Activated naive CD8-positive, alpha-beta T cell treated with anti-CD3 and anti-CD28 coated beads, Interleukin-2, amount 10 ng/mL, durations not matched to agents 7 days and 5 days (primary cell): Measurements from ENCODE around the gene EPM2A. TPM values are rescaled to one million over a fixed set of nuclear protein-coding genes. Genes with fewer than 3 reads are reported as not detected.

Source experiments
- ATAC-seq: fragments of 150-1000 bp; cut with Tn5 transposase; one replicate; pipeline ENCODE4 v1.10.0; 2021; ENCODE audit warnings: low read depth, moderate library complexity
- POLR2A ChIA-PET: fragments of 350-600 bp; sonication (Branson Sonifier 250); formaldehyde crosslinking; loops from one replicate; lab custom pipeline; 2021; ENCODE audit warnings: antibody characterized with exemption; lab: Charles Lee
- DNase-seq: peaks from one replicate; pipeline ENCODE4 v3.0.0; 2021
- H3K27ac Mint-ChIP-seq: one replicate; pipeline ENCODE4 v1.8.0; 2022; ENCODE audit warnings: mild to moderate bottlenecking, mixed read lengths
- H3K27me3 Mint-ChIP-seq: one replicate; pipeline ENCODE4 v1.8.0; 2022; ENCODE audit warnings: mild to moderate bottlenecking, moderate library complexity, mixed read lengths
- H3K36me3 Mint-ChIP-seq: one replicate; pipeline ENCODE4 v1.8.0; 2021; ENCODE audit warnings: mild to moderate bottlenecking, mixed read lengths
- H3K4me1 Mint-ChIP-seq: one replicate; pipeline ENCODE4 v1.8.0; 2021; ENCODE audit warnings: mixed read lengths
- H3K4me3 Mint-ChIP-seq: one replicate; pipeline ENCODE4 v1.8.0; 2022; ENCODE audit warnings: mild to moderate bottlenecking, moderate library complexity, mixed read lengths
- H3K9me3 Mint-ChIP-seq: one replicate; pipeline ENCODE4 v1.8.0; 2021; ENCODE audit warnings: mixed read lengths
- total RNA-seq, 2 experiments: library from RNA; stranded (reverse); gene quantifications; one replicate each; pipeline ENCODE4 v1.2.3, GENCODE V29; 2021

EPM2A gene
- total RNA-seq, 2 experiments from 2014 or later = 8.2 to 9.3 TPM

DNA sequence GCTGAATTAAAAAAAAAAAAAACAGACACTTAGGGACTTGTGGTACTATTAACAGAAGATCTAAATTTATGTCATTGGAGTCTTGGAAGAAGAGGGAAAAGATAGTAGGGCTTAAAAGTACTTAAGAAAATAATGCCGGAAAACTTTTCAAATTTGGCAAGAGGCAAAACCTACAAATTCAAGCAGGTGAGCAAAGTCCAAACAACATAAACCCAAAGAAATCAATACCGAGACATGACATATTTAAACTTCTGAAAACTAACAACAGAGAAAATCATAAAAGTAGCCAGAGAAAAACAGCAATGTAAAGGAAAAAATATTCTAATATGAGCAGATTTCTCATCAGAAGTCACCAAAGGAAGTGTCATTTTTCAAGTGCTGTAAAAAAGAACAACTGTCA lies 44.4 kb downstream of the EPM2A start:
- Mint-ChIP-seq H3K27me3 (no peaks in the 10 kb centered on the region), H3K36me3 (no peaks in the 10 kb centered on the region), H3K4me1 (no peaks in the 10 kb centered on the region), H3K9me3 (peaks cover 4% of the 10 kb centered on the region), H3K27ac (no peak overlapping the region), H3K4me3 (no peak overlapping the region)
- ATAC-seq (no peak), DNase-seq (no peak)
- POLR2A ChIA-PET = no interaction called here

DNA sequence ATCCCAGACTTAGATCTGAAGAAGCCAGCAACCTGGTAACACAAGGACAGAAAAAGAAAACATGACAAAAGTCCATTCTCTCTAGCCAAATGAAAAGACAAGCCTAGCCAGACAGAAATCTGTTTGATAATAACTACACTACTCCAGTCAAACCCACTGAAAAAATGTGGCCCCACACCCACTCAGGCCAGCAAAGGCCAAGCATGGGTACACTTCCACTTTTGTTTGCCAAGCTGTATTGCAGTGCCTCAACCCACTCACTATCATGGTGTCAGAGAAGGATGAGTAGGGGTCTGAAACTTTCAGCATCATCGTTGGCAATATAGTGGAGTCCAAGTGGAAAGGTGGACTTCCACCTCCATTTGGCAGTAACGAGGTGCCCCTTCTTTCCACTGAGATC lies 45.8 kb downstream of the EPM2A start:
- Mint-ChIP-seq H3K27me3 (no peaks in the 10 kb centered on the region), H3K36me3 (peaks cover 2% of the 10 kb centered on the region), H3K9me3 (peaks cover 4% of the 10 kb centered on the region), H3K27ac (no peak overlapping the region), H3K4me1 (peaks cover 2% of the 10 kb centered on the region), H3K4me3 (no peak overlapping the region)
- POLR2A ChIA-PET = no interaction called here
- DNase-seq (no peak), ATAC-seq (no peak)

DNA sequence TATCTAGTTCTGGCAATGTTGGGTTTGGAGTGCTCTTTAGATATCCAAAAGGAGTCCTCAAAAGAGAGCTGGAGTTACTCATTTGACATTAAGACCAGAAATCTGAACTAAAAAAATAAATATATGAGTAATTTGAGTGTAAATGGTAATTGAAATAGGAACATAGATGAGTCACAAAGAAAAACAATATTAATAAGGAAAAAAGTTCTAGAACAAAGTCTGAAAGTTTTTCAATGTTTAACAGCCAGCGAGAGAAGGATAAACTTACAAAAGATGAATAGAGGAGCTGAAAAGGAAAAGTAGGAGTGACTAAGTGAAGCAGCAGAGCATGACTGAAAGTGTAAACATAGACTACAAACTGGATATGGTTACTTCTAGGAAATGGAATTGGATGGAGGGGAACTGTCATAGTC lies 46.8 kb downstream of the EPM2A start:
- no peak for ATAC-seq
- Mint-ChIP-seq H3K27ac (no peak overlapping the region), H3K36me3 (peaks cover 6% of the 10 kb centered on the region), H3K4me3 (no peak overlapping the region), H3K27me3 (no peaks in the 10 kb centered on the region), H3K4me1 (peaks cover 4% of the 10 kb centered on the region), H3K9me3 (peaks cover 3% of the 10 kb centered on the region)
- POLR2A ChIA-PET = no interaction called here
- no peak for DNase-seq

DNA sequence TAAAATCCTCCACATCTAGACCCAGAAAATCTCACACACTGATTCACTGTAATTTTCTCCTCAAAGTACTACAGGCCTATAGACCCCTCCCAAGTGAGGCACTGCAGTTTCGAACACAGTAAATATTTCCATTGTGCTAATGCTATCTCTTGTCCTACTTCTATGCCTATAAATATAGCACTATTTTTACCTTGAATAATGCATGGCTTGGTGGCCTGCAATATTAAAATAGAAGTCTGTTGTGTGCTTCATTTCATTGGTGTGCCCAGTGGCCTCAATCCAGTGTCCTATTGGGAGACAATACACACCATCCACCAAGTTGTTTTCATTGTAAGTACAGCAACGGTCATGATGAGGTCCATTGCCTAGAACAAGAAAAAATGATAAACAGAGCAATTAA lies 49.4 kb downstream of the EPM2A start:
- POLR2A ChIA-PET = no interaction called here
- H3K9me3 Mint-ChIP-seq = peaks cover 6% of the 10 kb centered on the region
- H3K4me3 Mint-ChIP-seq = no peak overlapping the region
- no peaks in the 10 kb centered on the region for H3K27me3 Mint-ChIP-seq
- H3K27ac Mint-ChIP-seq = no peak overlapping the region
- no peak for ATAC-seq
- H3K36me3 Mint-ChIP-seq = peaks cover 17% of the 10 kb centered on the region
- no peak for DNase-seq
- peaks cover 4% of the 10 kb centered on the region for H3K4me1 Mint-ChIP-seq

DNA sequence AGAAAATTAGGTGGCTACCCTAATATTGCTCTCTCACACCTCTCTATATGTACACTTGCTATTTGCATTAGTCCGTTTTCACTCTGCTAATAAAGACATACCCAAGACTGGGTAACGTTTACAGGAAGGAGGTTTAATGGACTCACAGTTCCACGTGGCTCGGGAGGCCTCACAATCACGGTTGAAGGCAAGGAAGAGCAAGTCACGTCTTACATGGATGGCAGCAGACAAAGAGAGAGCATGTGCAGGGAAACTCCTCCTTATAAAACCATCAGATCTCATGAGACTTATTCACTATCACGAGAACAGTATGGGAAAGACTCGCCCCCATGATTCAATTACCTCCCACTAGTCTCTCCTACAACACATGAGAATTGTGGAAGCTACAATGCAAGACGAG lies 53.4 kb downstream of the EPM2A start:
- peaks cover 26% of the 10 kb centered on the region for H3K36me3 Mint-ChIP-seq
- H3K27ac Mint-ChIP-seq = no peak overlapping the region
- DNase-seq (no peak), ATAC-seq (no peak)
- POLR2A ChIA-PET = no interaction called here
- peaks cover 11% of the 10 kb centered on the region for H3K9me3 Mint-ChIP-seq
- no peaks in the 10 kb centered on the region for H3K27me3 Mint-ChIP-seq
- no peak overlapping the region for H3K4me3 Mint-ChIP-seq
- H3K4me1 Mint-ChIP-seq = peaks cover 4% of the 10 kb centered on the region

DNA sequence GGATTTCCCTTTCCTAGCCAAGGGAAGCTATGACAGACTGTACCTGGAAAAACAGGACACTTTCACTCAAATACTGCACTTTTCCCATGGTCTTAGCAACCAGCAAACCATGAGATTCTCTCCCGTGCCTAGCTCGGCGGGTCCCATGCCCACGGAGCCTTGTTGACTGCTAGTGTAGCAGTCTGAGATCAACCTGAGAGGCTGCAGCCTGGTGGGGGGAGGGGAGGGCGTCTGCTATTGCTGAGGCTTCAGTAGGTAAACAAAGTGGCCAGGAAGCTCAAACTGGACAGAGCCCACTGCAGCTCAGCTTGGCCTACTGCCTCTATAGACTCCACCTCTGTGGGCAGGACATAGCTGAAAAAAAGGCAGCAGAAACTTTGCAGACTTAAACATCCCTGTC lies 61.8 kb downstream of the EPM2A start:
- H3K27me3 Mint-ChIP-seq = no peaks in the 10 kb centered on the region
- no peak overlapping the region for H3K4me3 Mint-ChIP-seq
- no peak for ATAC-seq
- peaks cover 17% of the 10 kb centered on the region for H3K9me3 Mint-ChIP-seq
- H3K4me1 Mint-ChIP-seq = peaks cover 3% of the 10 kb centered on the region
- no peak overlapping the region for H3K27ac Mint-ChIP-seq
- DNase-seq = no peak
- POLR2A ChIA-PET = no interaction called here
- peaks cover 16% of the 10 kb centered on the region for H3K36me3 Mint-ChIP-seq

DNA sequence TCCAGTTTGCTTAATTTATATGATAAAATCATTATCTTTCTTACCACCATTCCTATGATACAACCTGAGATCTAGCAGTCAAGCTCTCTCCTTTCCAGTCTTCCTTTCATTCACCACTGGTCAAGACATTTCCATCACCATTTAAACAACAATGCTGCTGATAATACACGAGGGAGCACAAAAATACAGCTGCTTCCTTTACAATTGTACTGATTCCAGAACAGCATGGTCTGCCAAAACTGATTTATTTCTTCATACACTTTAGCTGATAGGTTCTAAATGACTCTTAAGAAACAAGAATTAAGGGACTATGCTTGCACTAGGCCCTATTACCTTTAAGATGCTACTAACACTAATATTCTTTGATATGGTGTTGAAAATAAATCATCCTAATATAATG lies 65.0 kb downstream of the EPM2A start:
- no peak overlapping the region for H3K27ac Mint-ChIP-seq
- H3K9me3 Mint-ChIP-seq = peaks cover 5% of the 10 kb centered on the region
- H3K36me3 Mint-ChIP-seq = peaks cover 7% of the 10 kb centered on the region
- no peak for DNase-seq
- H3K27me3 Mint-ChIP-seq = no peaks in the 10 kb centered on the region
- H3K4me1 Mint-ChIP-seq = peaks cover 3% of the 10 kb centered on the region
- no peak overlapping the region for H3K4me3 Mint-ChIP-seq
- no peak for ATAC-seq
- POLR2A ChIA-PET = no interaction called here

DNA sequence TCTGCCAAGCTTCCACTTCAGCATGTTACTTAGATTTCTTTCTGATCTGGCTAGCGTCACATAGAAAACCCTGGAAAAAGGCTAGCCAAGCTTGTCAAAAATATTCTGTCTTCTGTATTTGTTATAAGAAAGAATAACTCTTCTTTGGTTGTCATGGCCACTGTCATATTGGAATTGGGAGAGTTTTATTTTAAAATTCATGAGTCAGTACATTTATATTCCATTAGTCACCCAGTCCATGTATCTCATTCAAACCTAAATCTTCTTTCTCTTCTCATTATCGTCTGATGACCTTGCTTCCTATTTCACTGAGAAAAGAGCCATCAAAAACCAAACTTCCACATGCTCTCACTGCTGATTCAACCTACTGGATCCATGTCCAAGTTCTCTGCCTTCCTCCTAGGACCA lies 65.7 kb downstream of the EPM2A start:
- Mint-ChIP-seq H3K4me1 (peaks cover under 1% of the 10 kb centered on the region), H3K27me3 (no peaks in the 10 kb centered on the region), H3K36me3 (peaks cover 4% of the 10 kb centered on the region), H3K4me3 (no peak overlapping the region), H3K9me3 (peaks cover 4% of the 10 kb centered on the region), H3K27ac (no peak overlapping the region)
- POLR2A ChIA-PET = no interaction called here
- DNase-seq = no peak
- no peak for ATAC-seq

DNA sequence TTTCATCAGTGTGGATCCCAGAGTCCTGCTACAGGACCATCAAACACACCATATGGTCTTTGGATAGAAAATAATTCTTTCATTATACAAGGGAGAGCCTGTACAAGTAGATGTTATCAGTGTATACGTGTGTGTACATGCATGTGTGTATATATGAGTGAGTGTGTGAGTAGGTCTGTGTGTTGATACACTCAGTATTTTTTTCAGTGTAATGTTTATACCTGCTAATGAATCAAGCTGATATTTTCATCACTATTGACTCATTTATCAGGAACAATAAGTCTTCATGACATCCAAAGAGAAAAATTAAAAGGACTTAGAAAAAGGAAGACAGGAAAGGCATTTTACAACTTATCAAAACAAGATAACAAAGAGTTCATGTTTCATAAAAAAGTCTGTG lies 66.5 kb downstream of the EPM2A start:
- no peaks in the 10 kb centered on the region for H3K36me3 Mint-ChIP-seq
- H3K27ac Mint-ChIP-seq = no peak overlapping the region
- no peaks in the 10 kb centered on the region for H3K27me3 Mint-ChIP-seq
- no peak for ATAC-seq
- DNase-seq = no peak
- H3K9me3 Mint-ChIP-seq = no peaks in the 10 kb centered on the region
- POLR2A ChIA-PET = no interaction called here
- no peaks in the 10 kb centered on the region for H3K4me1 Mint-ChIP-seq
- H3K4me3 Mint-ChIP-seq = no peak overlapping the region

DNA sequence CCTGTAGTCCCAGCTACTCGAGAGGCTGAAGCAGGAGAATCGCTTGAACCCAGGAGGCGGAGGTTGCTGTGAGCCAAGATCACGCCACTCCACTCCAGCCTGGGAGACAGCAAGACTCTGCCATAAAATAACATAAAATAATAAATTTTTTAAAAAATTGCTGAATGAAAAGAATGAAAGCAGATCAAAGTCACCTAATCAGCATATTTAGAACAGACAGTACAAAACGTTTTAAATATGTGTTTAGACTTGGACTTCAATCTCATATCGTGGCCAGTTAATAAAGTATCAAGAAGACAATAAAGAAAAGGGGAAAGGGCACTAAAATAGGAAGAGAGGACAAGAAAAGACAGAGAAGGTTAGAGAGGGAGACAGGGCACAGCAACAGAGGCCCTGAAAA lies 74.6 kb downstream of the EPM2A start:
- H3K27me3 Mint-ChIP-seq = no peaks in the 10 kb centered on the region
- ATAC-seq (no peak), DNase-seq (no peak)
- POLR2A ChIA-PET = no interaction called here
- no peaks in the 10 kb centered on the region for H3K9me3 Mint-ChIP-seq
- H3K27ac Mint-ChIP-seq = peak overlapping the region; percentile 8
- peaks cover 2% of the 10 kb centered on the region for H3K36me3 Mint-ChIP-seq
- peaks cover 7% of the 10 kb centered on the region for H3K4me1 Mint-ChIP-seq
- H3K4me3 Mint-ChIP-seq = no peak overlapping the region

DNA sequence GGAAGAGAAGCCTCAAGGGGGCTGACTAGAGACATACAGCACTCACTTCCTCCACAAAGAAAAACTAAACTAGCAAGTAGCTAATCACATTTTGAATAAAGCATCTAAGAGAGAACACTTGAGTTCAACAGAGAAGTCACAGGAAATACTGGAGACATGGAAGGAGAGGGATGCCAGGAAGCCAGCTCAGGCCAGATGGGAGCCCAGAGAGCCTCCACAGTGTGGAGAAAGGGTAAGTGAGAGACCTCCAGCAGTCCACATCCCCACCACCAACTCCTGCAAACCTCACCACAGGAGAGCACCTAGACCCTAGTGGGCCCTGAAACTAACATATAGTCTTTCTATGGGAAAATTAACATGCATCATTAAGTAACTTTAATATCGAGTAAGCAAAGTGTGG lies 79.2 kb downstream of the EPM2A start:
- Mint-ChIP-seq H3K4me3 (no peak overlapping the region), H3K27ac (no peak overlapping the region), H3K4me1 (peaks cover 5% of the 10 kb centered on the region), H3K36me3 (peaks cover 2% of the 10 kb centered on the region), H3K27me3 (no peaks in the 10 kb centered on the region), H3K9me3 (no peaks in the 10 kb centered on the region)
- DNase-seq (no peak), ATAC-seq (no peak)
- POLR2A ChIA-PET = no interaction called here

DNA sequence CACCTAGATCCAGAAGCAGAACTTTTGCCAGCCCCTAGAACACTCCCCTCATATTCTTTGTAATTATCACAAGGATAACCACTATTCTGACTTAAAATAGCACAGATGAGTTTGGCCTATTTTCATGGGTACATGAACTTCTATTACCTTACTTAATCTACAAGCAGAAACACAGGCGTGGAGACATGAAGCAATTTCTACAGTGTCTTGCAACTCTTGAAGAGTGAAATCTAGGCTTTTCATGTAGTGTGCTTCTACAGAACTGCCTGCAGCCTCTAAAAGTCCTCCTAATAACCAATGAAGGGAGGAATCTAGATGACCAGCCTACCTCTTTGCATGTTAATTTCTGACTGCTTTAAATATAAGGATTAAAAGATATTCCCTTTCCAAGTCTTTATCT lies 82.7 kb downstream of the EPM2A start:
- no peak for ATAC-seq
- no peak overlapping the region for H3K4me3 Mint-ChIP-seq
- POLR2A ChIA-PET = no interaction called here
- no peaks in the 10 kb centered on the region for H3K27me3 Mint-ChIP-seq
- no peaks in the 10 kb centered on the region for H3K9me3 Mint-ChIP-seq
- peaks cover 5% of the 10 kb centered on the region for H3K4me1 Mint-ChIP-seq
- H3K36me3 Mint-ChIP-seq = no peaks in the 10 kb centered on the region
- no peak overlapping the region for H3K27ac Mint-ChIP-seq
- no peak for DNase-seq

DNA sequence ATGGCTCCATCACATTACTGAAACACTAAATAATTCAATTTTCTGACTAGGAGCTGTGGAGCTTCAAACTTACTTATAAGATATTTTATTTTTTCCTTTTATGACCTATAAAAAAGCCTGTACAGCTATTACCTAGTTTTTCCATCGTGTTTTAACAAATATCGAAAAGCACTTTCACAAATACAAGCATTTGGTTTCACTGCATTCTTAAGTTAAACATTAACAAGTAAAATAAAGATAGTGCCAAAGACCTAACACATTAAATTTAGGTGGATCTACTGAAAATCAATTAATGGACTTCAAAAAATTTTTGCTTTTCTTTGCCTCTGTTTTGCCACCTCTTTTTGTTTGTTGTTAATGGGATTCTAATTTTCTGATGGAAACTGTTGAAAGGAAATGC lies 83.3 kb downstream of the EPM2A start:
- H3K9me3 Mint-ChIP-seq = no peaks in the 10 kb centered on the region
- H3K27ac Mint-ChIP-seq = no peak overlapping the region
- H3K27me3 Mint-ChIP-seq = no peaks in the 10 kb centered on the region
- peaks cover 5% of the 10 kb centered on the region for H3K4me1 Mint-ChIP-seq
- H3K36me3 Mint-ChIP-seq = no peaks in the 10 kb centered on the region
- no peak for ATAC-seq
- no peak overlapping the region for H3K4me3 Mint-ChIP-seq
- no peak for DNase-seq
- POLR2A ChIA-PET = no interaction called here

DNA sequence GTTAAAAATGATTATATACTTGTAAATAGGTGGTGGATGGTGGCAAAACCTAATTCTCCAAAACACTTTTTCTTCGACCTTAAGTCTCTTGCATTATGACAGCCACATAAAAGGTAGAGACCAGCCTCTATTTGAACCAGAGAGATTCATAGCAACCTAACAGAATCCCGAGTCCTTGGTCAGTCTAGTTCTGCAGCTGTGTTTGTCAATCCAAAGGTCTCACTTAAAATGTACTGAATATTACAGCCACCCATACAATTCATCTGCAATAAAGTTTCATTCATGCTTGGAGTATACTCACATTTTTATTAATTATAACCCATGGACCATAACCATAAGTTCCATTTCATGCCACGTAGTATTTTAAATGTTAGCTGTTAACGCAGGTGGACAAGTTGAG lies 87.2 kb downstream of the EPM2A start:
- H3K27ac Mint-ChIP-seq = no peak overlapping the region
- no peaks in the 10 kb centered on the region for H3K27me3 Mint-ChIP-seq
- H3K9me3 Mint-ChIP-seq = no peaks in the 10 kb centered on the region
- POLR2A ChIA-PET = no interaction called here
- H3K4me1 Mint-ChIP-seq = no peaks in the 10 kb centered on the region
- H3K4me3 Mint-ChIP-seq = no peak overlapping the region
- no peak for ATAC-seq
- no peak for DNase-seq
- H3K36me3 Mint-ChIP-seq = no peaks in the 10 kb centered on the region

DNA sequence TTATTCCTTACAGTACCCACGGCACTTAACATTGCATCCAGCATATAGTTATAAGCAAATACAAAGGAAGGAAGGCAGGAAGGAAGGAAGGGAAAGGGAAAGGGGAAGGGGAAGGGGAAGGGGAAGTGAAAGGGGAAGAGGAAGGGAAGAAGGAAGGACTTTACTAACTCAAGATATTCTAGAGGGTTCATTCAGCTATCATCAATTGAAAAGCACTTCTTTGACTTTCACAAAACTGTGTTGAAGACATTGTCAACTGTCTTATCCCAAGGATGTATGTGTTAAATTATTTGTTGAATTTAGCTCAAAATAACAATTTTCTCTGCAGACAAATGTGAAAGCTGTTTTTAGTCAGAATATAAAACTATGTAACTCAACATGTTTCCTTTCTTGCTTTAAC lies 87.7 kb downstream of the EPM2A start:
- Mint-ChIP-seq H3K4me1 (no peaks in the 10 kb centered on the region), H3K4me3 (no peak overlapping the region), H3K27ac (no peak overlapping the region), H3K36me3 (no peaks in the 10 kb centered on the region), H3K27me3 (no peaks in the 10 kb centered on the region), H3K9me3 (no peaks in the 10 kb centered on the region)
- no peak for DNase-seq
- ATAC-seq = no peak
- POLR2A ChIA-PET = no interaction called here
